Right lobe of liver (tissue), 4 donors: ENCODE data around the gene UBASH3B.
A peak's percentile ranks its signal among the peaks of the same experiment; 100 is the strongest.

ENCODE experiments used
- CTCF ChIP-seq, 4 donors: fragments of 200-600 bp in 3 of 4; fragments of 450-650 bp in 1 of 4; IDR thresholded peaks; one replicate each; pipeline versions ENCODE4 v1.5.1 to v1.8.0; 2016 to 2022; ENCODE audit warnings: antibody characterized with exemption in 4 of 4, mild to moderate bottlenecking in 2 of 4
- POLR2A ChIP-seq: fragments of 450-650 bp; IDR thresholded peaks from one replicate; pipeline ENCODE4 v1.6.1; 2017; ENCODE audit warnings: antibody characterized with exemption, mild to moderate bottlenecking
- donor health status: DM: no; HTN: no; CAD: no.
- donor health status: DM: no; HTN: no; CAD: no.
- donor health status: DM: no; HTN: yes; CAD: no.

- TF ChIP-seq CTCF (IDR thresholded peaks at IDR 0.05), result no peak
- TF ChIP-seq POLR2A, result peak; percentile 34
These were observed 93.6 kb downstream of the UBASH3B start for GRCh38 chr11:122749005-122749687.
